ENCODE data around the gene TUBD1. TPM values are rescaled to one million over a fixed set of nuclear protein-coding genes. Genes with fewer than 3 reads are reported as not detected.

TUBD1 gene
- total and polyA plus RNA-seq, 2 of the 13 experiments (the other 11 are each of a cell fraction or from before 2014, with no cell fraction given): 18.2 to 25.9 TPM

DNA sequence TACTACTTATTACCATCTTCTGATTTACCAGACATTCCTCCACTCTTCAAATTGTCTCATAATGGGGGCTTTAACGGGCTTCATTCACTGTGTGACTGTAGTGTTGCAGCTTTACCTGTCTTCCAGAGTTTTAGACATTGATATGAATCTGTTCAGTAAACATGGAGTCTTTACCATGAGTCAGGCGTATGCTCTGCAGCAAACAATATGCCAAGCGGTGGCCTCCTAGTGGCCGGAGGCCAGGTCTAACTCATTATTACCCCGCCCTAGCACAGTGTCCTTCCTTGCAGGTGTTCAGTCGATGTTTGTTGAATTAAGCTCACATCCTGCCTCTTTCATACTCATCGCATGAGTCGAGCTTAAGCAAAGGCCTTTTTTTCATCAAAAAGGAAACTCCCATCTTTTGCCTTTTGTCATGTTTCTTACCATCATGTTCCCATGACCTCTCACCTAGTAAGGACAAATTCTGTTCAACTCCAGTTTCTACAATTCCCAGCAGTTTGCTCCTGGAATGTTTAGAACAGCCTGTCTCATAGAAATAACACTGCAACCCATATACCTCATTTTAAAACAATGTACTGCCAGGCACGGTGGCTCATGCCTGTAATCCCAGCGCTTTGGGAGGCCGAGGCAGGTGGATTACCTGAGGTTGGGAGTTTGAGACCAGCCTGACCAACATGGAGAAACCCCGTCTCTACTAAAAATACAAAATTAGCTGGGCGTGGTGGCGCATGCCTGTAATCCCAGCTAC, 39.4 kb downstream of the TUBD1 start (continued):
- TF ChIP-seq, protein P1, sequence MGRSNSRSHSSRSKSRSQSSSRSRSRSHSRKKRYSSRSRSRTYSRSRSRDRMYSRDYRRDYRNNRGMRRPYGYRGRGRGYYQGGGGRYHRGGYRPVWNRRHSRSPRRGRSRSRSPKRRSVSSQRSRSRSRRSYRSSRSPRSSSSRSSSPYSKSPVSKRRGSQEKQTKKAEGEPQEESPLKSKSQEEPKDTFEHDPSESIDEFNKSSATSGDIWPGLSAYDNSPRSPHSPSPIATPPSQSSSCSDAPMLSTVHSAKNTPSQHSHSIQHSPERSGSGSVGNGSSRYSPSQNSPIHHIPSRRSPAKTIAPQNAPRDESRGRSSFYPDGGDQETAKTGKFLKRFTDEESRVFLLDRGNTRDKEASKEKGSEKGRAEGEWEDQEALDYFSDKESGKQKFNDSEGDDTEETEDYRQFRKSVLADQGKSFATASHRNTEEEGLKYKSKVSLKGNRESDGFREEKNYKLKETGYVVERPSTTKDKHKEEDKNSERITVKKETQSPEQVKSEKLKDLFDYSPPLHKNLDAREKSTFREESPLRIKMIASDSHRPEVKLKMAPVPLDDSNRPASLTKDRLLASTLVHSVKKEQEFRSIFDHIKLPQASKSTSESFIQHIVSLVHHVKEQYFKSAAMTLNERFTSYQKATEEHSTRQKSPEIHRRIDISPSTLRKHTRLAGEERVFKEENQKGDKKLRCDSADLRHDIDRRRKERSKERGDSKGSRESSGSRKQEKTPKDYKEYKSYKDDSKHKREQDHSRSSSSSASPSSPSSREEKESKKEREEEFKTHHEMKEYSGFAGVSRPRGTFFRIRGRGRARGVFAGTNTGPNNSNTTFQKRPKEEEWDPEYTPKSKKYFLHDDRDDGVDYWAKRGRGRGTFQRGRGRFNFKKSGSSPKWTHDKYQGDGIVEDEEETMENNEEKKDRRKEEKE (IDR thresholded peaks at IDR 0.05): no peak
- TF ChIP-seq GLI4 (CRISPR knock-in tag; IDR thresholded peaks at IDR 0.05; ENCODE audit: borderline replicate concordance) (0 out of 2 replicates have a peak, but pooled peaks have one; percentile 16), KDM2A (CRISPR knock-in tag; IDR thresholded peaks at IDR 0.05; ENCODE audit: borderline replicate concordance, low read depth) (peak; percentile 82), TAF1 (CRISPR knock-in tag; IDR thresholded peaks at IDR 0.05) (peak; percentile 49; the same call in 1 of the 2 replicates), FLYWCH1 (CRISPR knock-in tag; IDR thresholded peaks at IDR 0.05) (no peak), FOSL1 (CRISPR knock-in tag; IDR thresholded peaks at IDR 0.05; ENCODE audit: borderline replicate concordance) (peak; percentile 85; the same call in 1 of the 2 replicates), FOXC1 (CRISPR knock-in tag; IDR thresholded peaks at IDR 0.05; ENCODE audit: borderline replicate concordance) (0 out of 2 replicates have a peak, but pooled peaks have one; percentile 43), ZSCAN21 (CRISPR knock-in tag; IDR thresholded peaks at IDR 0.05; ENCODE audit: borderline replicate concordance) (0 out of 2 replicates have a peak, but pooled peaks have one; percentile 39), ZBTB20 (CRISPR knock-in tag; IDR thresholded peaks at IDR 0.05; ENCODE audit: borderline replicate concordance, low read depth) (peak; percentile 97), MAF1 (CRISPR knock-in tag; IDR thresholded peaks at IDR 0.05; ENCODE audit: borderline replicate concordance) (peak; percentile 31; the same call in 1 of the 2 replicates), RFXANK (CRISPR knock-in tag; IDR thresholded peaks at IDR 0.05) (0 out of 2 replicates have a peak, but pooled peaks have one; percentile 70), STAG1 (CRISPR knock-in tag; IDR thresholded peaks at IDR 0.05) (peak; percentile 75), ZNF816 (CRISPR knock-in tag; IDR thresholded peaks at IDR 0.05; ENCODE audit: borderline replicate concordance) (peak; percentile 72; the same call in 1 of the 2 replicates), ZFP36L1 (CRISPR knock-in tag; IDR thresholded peaks at IDR 0.05) (peak; percentile 83), ZNF124 (CRISPR knock-in tag; IDR thresholded peaks at IDR 0.05) (peak; percentile 86), HOXD1 (CRISPR knock-in tag; IDR thresholded peaks at IDR 0.05) (peak; percentile 59; the same call in 1 of the 2 replicates), NFATC3 (CRISPR knock-in tag; IDR thresholded peaks at IDR 0.05) (no peak)
- TF ChIP-seq, protein P2, sequence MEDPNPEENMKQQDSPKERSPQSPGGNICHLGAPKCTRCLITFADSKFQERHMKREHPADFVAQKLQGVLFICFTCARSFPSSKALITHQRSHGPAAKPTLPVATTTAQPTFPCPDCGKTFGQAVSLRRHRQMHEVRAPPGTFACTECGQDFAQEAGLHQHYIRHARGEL (CRISPR knock-in tag; IDR thresholded peaks at IDR 0.05): no peak
- TF ChIP-seq, protein P3, sequence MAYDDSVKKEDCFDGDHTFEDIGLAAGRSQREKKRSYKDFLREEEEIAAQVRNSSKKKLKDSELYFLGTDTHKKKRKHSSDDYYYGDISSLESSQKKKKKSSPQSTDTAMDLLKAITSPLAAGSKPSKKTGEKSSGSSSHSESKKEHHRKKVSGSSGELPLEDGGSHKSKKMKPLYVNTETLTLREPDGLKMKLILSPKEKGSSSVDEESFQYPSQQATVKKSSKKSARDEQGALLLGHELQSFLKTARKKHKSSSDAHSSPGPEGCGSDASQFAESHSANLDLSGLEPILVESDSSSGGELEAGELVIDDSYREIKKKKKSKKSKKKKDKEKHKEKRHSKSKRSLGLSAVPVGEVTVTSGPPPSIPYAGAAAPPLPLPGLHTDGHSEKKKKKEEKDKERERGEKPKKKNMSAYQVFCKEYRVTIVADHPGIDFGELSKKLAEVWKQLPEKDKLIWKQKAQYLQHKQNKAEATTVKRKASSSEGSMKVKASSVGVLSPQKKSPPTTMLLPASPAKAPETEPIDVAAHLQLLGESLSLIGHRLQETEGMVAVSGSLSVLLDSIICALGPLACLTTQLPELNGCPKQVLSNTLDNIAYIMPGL (CRISPR knock-in tag; IDR thresholded peaks at IDR 0.05; ENCODE audit: borderline replicate concordance in 1 of 2, low read depth in 1 of 2): peak; percentile 81 to 95; a peak in 3 of 4 replicates
- TF ChIP-seq, protein P4, sequence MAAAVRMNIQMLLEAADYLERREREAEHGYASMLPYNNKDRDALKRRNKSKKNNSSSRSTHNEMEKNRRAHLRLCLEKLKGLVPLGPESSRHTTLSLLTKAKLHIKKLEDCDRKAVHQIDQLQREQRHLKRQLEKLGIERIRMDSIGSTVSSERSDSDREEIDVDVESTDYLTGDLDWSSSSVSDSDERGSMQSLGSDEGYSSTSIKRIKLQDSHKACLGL (CRISPR knock-in tag; IDR thresholded peaks at IDR 0.05): no peak; the same call in 1 of the 2 replicates
- TF ChIP-seq, protein P5, sequence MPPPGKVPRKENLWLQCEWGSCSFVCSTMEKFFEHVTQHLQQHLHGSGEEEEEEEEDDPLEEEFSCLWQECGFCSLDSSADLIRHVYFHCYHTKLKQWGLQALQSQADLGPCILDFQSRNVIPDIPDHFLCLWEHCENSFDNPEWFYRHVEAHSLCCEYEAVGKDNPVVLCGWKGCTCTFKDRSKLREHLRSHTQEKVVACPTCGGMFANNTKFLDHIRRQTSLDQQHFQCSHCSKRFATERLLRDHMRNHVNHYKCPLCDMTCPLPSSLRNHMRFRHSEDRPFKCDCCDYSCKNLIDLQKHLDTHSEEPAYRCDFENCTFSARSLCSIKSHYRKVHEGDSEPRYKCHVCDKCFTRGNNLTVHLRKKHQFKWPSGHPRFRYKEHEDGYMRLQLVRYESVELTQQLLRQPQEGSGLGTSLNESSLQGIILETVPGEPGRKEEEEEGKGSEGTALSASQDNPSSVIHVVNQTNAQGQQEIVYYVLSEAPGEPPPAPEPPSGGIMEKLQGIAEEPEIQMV (CRISPR knock-in tag; IDR thresholded peaks at IDR 0.05; ENCODE audit: low read depth): no peak
